ENCODE measurements around the gene MYH15. TPM values are rescaled to one million over a fixed set of nuclear protein-coding genes. Genes with fewer than 3 reads are reported as not detected.

The MYH15 gene
- total RNA-seq, 4 donors from 2014 or later: 0.13 TPM; not detected in 3

DNA sequence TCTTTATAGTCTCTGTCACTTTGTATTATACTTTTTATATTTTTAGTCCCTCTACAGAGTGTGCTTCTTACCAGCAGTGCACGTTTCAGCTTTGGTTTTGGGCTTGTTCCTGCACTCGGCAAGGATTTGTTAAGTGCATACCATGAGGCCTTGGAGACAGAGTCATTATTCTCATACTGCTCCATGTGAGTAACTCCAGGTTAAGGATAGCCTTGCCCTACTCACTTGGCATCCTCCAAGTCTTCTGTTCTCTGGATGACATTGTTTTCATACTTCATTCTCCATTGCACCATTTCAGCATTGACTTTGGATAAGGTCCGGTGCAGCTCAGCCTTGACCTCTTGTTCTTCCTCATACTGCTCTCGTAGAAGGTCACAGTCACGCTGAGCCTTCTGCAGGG lies 96.4 kb downstream of the MYH15 start:
- Histone ChIP-seq H3K36me3 (no peaks in the 10 kb centered on the region), H3K4me1 (no peaks in the 10 kb centered on the region), H3K27me3 (no peaks in the 10 kb centered on the region), H3K9me3 (no peaks in the 10 kb centered on the region), H3K27ac (no peak overlapping the region), H3K4me3 (no peak overlapping the region)
- no peak for ATAC-seq
- TF ChIP-seq POLR2AphosphoS5 (IDR thresholded peaks at IDR 0.05) (no peak), POLR2A (IDR thresholded peaks at IDR 0.05) (no peak), EP300 (IDR thresholded peaks at IDR 0.05) (no peak)
- TF ChIP-seq, protein P1, sequence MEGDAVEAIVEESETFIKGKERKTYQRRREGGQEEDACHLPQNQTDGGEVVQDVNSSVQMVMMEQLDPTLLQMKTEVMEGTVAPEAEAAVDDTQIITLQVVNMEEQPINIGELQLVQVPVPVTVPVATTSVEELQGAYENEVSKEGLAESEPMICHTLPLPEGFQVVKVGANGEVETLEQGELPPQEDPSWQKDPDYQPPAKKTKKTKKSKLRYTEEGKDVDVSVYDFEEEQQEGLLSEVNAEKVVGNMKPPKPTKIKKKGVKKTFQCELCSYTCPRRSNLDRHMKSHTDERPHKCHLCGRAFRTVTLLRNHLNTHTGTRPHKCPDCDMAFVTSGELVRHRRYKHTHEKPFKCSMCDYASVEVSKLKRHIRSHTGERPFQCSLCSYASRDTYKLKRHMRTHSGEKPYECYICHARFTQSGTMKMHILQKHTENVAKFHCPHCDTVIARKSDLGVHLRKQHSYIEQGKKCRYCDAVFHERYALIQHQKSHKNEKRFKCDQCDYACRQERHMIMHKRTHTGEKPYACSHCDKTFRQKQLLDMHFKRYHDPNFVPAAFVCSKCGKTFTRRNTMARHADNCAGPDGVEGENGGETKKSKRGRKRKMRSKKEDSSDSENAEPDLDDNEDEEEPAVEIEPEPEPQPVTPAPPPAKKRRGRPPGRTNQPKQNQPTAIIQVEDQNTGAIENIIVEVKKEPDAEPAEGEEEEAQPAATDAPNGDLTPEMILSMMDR (IDR thresholded peaks at IDR 0.05): no peak
- WGBS, 2 donors (ENCODE audit: low coverage in 1 of 2): 69 to 82% methylated on average over 3 to 4 of the region's 5 CpGs

DNA sequence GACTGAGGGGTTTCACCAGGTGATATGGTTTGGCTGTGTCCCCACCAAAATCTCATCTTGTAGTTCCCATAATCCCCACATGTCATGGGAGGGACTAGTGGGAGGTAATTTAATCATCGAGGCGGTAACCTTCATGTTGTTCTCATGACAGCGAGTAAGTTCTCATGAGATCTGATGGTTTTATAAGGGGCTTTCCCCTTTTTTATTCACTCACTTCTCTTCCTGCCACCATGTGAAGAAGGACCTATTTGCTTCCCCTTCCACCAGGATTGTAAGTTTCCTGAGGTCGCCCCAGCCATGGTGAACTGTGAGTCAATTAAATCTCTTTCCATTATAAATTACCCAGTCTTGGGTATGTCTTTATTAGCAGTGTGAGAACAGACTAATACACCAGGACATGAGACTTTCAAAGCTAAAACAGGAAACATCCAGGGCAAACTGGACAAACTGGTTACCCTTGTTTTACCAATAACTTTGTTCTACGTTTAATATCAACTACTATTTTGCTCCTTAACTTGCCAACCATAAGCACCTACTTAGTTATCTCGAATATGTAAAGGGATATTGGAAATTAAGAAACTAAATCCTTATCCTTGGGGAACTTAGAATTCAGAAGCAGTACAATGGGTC lies 98.2 kb downstream of the MYH15 start:
- H3K4me1 ChIP-seq: no peaks in the 10 kb centered on the region
- no peaks in the 10 kb centered on the region for H3K36me3 ChIP-seq
- no peak overlapping the region for H3K27ac ChIP-seq
- no peaks in the 10 kb centered on the region for H3K9me3 ChIP-seq
- WGBS, 2 donors (ENCODE audit: low coverage in 1 of 2): 92 to 98% methylated on average over 6 of the region's 6 CpGs
- H3K27me3 ChIP-seq: no peaks in the 10 kb centered on the region
- ATAC-seq: no peak
- no peak overlapping the region for H3K4me3 ChIP-seq
- TF ChIP-seq POLR2AphosphoS5 (IDR thresholded peaks at IDR 0.05) (no peak), EP300 (IDR thresholded peaks at IDR 0.05) (no peak), POLR2A (IDR thresholded peaks at IDR 0.05) (no peak)
- TF ChIP-seq, protein P1 (IDR thresholded peaks at IDR 0.05): no peak

GRCh38 chr3:108410531-108410984 lies 99.8 kb downstream of the MYH15 start:
- peaks cover 0 to 9% (median 0%) of the 10 kb centered on the region in 3 donors for H3K4me1 ChIP-seq
- H3K9me3 ChIP-seq: no peaks in the 10 kb centered on the region
- no peak for ATAC-seq
- no peaks in the 10 kb centered on the region for H3K36me3 ChIP-seq
- H3K27ac ChIP-seq: no peak overlapping the region
- H3K27me3 ChIP-seq: no peaks in the 10 kb centered on the region
- TF ChIP-seq POLR2A (IDR thresholded peaks at IDR 0.05) (no peak), POLR2AphosphoS5 (IDR thresholded peaks at IDR 0.05) (no peak), EP300 (IDR thresholded peaks at IDR 0.05) (no peak)
- TF ChIP-seq, protein P1 (IDR thresholded peaks at IDR 0.05): no peak
- no peak overlapping the region for H3K4me3 ChIP-seq
- WGBS, 2 donors (ENCODE audit: low coverage in 1 of 2): 66 to 75% methylated on average over 2 to 4 of the region's 11 CpGs

- Histone ChIP-seq H3K27me3 (no peaks in the 10 kb centered on the region), H3K4me1 (peaks cover 0 to 9% (median 0%) of the 10 kb centered on the region in 3 donors), H3K36me3 (no peaks in the 10 kb centered on the region), H3K27ac (no peak overlapping the region), H3K9me3 (no peaks in the 10 kb centered on the region), H3K4me3 (no peak overlapping the region)
- TF ChIP-seq EP300 (IDR thresholded peaks at IDR 0.05): no peak
- TF ChIP-seq POLR2A (IDR thresholded peaks at IDR 0.05): no peak
- TF ChIP-seq POLR2AphosphoS5 (IDR thresholded peaks at IDR 0.05): no peak
- no peak for ATAC-seq
- whole genome bisulfite sequencing, 2 donors (ENCODE audit: low coverage in 1 of 2): 90 to 93% methylated on average over 4 of the region's 4 CpGs
Observed at GRCh38 chr3:108409800-108410178, 100.6 kb downstream of the MYH15 start.

DNA sequence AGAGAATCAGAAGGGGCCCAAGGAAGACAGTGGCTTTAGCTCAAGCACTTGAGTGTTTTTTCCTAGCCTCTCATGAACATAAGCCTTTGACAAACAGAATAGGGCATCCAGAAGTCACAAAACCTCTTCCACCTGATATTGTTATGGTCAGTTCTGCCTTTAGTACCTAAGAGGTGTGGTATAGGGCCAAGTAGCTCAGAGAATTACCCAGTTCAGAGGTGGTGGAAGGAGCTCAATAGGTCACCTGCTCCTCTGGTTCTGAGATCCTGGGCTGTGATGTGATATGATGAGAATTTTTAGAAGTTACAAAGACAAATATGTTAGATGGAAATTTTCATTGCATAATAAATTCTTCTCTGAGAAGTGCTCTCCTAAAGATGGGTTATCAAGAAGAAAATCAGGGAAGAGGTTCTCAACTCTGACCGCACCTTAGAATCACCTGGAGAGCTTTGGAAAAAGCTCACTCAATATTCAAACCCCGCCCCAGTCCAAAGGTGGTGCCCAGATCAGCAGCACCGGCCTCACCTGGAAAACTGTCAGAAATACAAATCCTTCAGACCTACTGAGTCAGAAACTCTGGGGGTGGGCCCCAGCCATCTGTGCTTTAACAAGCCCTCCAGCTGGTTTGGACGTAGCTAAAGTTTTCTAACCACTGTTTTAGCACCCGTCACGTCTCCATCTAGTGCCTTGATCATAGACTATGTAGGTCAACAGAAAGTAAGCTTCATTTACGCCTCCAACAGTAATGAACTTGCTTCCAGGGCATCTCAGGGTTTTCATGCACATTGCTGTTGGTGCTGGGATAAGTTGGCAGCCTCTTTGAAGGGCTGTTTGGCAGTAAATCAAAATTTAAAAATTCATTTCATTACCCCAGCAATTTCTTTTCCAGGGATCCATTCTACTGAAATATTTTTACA lies 101.3 kb downstream of the MYH15 start:
- ATAC-seq: no peak
- no peaks in the 10 kb centered on the region for H3K36me3 ChIP-seq
- peaks cover 0 to 9% (median 0%) of the 10 kb centered on the region in 3 donors for H3K4me1 ChIP-seq
- H3K27me3 ChIP-seq: no peaks in the 10 kb centered on the region
- WGBS, 2 donors (ENCODE audit: low coverage in 1 of 2): 84 to 94% methylated on average over 3 to 7 of the region's 7 CpGs
- no peak overlapping the region for H3K27ac ChIP-seq
- H3K4me3 ChIP-seq: no peak overlapping the region
- TF ChIP-seq, protein P1 (IDR thresholded peaks at IDR 0.05): no peak
- TF ChIP-seq POLR2A (IDR thresholded peaks at IDR 0.05): no peak
- no peak for TF ChIP-seq POLR2AphosphoS5 (IDR thresholded peaks at IDR 0.05)
- TF ChIP-seq EP300 (IDR thresholded peaks at IDR 0.05): no peak
- H3K9me3 ChIP-seq: no peaks in the 10 kb centered on the region

Measured in gastroesophageal sphincter (tissue), 4 donors.